Liver (tissue), 3 donors: Measurements from ENCODE around the gene IL1RAPL1.
A peak's percentile ranks its signal among the peaks of the same experiment; 100 is the strongest.
"Not testable (repeated sequence)": the region's sequence is repeated elsewhere in the genome, so short reads cannot be mapped to it uniquely, and the experiment has no call there.

ENCODE experiments used
- FOXA1 ChIP-seq: IDR thresholded peaks from 2 replicates; pipeline ENCODE4 v1.6.1; 2016; ENCODE audit warnings: antibody characterized with exemption
- FOXA2 ChIP-seq: IDR thresholded peaks from 2 replicates; pipeline ENCODE4 v1.6.1; 2016; ENCODE audit warnings: antibody characterized with exemption
- GABPA ChIP-seq, 2 donors: IDR thresholded peaks in 1 of 2; conservative IDR thresholded peaks in 1 of 2; 2 replicates each; pipeline ENCODE4 v1.6.1; 2016; ENCODE audit warnings: antibody characterized with exemption in 2 of 2, mild to moderate bottlenecking in 1 of 2, moderate library complexity in 1 of 2
- JUND ChIP-seq, 2 donors: IDR thresholded peaks; 2 replicates each; pipeline ENCODE4 v1.6.1; 2016; ENCODE audit warnings: antibody characterized with exemption in 2 of 2
- RAD21 ChIP-seq, 2 donors: IDR thresholded peaks; 2 replicates each; pipeline ENCODE4 v1.6.1; 2016; ENCODE audit warnings: antibody characterized with exemption in 2 of 2, mild to moderate bottlenecking in 2 of 2
- SP1 ChIP-seq: IDR thresholded peaks from 2 replicates; pipeline ENCODE4 v1.6.1; 2018; ENCODE audit warnings: antibody characterized with exemption, mild to moderate bottlenecking
- TAF1 ChIP-seq: conservative IDR thresholded peaks from 2 replicates; pipeline ENCODE4 v1.6.1; 2016; ENCODE audit warnings: antibody characterized with exemption, mild to moderate bottlenecking
- YY1 ChIP-seq: IDR thresholded peaks from 2 replicates; pipeline ENCODE4 v1.6.1; 2016; ENCODE audit warnings: antibody characterized with exemption, mild to moderate bottlenecking
- TF ChIP-seq, protein P1 (sequence below): IDR thresholded peaks from 2 replicates; pipeline ENCODE4 v1.6.1; 2016; ENCODE audit warnings: antibody characterized with exemption, mild to moderate bottlenecking
- TF ChIP-seq, protein P2 (sequence below): IDR thresholded peaks from 2 replicates; pipeline ENCODE4 v1.6.1; 2016; ENCODE audit warnings: antibody characterized with exemption
- TF ChIP-seq, protein P3 (sequence below): fragments of 150-350 bp; IDR thresholded peaks from 2 replicates; pipeline ENCODE4 v1.5.1; 2017; ENCODE audit warnings: improper control_type of control experiment, low read depth, low read length; ENCODE audit not compliant: missing input control
- donor health status: healthy.
- donor health status: healthy.

DNA sequence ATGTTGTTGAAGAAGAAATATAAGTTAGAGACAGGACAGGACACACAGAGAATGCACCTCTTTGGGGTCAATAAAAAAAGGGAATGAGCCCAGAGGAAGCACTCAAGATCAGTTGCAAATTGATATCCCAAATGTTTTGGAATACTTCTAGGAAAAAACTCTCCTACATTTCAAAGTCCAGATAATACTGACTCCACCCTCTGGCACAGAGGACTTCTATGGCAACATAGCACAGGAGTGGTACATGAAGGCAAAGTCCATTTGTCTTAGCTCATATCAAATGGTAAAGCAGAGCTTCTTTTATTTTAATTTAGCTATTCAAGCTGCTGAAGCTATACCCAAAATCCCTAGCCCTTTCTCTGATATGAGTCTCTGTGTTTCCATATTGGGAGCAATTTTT is 787.5 kb downstream of the IL1RAPL1 start:
- TF ChIP-seq YY1; GABPA (IDR thresholded peaks at IDR 0.05 in 1 of 2, conservative IDR thresholded peaks at IDR 0.05 in 1 of 2); FOXA2; TAF1; JUND (IDR thresholded peaks at IDR 0.05); FOXA1; RAD21 (IDR thresholded peaks at IDR 0.05): not testable (repeated sequence)
- TF ChIP-seq, protein P1, sequence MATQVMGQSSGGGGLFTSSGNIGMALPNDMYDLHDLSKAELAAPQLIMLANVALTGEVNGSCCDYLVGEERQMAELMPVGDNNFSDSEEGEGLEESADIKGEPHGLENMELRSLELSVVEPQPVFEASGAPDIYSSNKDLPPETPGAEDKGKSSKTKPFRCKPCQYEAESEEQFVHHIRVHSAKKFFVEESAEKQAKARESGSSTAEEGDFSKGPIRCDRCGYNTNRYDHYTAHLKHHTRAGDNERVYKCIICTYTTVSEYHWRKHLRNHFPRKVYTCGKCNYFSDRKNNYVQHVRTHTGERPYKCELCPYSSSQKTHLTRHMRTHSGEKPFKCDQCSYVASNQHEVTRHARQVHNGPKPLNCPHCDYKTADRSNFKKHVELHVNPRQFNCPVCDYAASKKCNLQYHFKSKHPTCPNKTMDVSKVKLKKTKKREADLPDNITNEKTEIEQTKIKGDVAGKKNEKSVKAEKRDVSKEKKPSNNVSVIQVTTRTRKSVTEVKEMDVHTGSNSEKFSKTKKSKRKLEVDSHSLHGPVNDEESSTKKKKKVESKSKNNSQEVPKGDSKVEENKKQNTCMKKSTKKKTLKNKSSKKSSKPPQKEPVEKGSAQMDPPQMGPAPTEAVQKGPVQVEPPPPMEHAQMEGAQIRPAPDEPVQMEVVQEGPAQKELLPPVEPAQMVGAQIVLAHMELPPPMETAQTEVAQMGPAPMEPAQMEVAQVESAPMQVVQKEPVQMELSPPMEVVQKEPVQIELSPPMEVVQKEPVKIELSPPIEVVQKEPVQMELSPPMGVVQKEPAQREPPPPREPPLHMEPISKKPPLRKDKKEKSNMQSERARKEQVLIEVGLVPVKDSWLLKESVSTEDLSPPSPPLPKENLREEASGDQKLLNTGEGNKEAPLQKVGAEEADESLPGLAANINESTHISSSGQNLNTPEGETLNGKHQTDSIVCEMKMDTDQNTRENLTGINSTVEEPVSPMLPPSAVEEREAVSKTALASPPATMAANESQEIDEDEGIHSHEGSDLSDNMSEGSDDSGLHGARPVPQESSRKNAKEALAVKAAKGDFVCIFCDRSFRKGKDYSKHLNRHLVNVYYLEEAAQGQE: not testable (repeated sequence)
- TF ChIP-seq, protein P2, sequence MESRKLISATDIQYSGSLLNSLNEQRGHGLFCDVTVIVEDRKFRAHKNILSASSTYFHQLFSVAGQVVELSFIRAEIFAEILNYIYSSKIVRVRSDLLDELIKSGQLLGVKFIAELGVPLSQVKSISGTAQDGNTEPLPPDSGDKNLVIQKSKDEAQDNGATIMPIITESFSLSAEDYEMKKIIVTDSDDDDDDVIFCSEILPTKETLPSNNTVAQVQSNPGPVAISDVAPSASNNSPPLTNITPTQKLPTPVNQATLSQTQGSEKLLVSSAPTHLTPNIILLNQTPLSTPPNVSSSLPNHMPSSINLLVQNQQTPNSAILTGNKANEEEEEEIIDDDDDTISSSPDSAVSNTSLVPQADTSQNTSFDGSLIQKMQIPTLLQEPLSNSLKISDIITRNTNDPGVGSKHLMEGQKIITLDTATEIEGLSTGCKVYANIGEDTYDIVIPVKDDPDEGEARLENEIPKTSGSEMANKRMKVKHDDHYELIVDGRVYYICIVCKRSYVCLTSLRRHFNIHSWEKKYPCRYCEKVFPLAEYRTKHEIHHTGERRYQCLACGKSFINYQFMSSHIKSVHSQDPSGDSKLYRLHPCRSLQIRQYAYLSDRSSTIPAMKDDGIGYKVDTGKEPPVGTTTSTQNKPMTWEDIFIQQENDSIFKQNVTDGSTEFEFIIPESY: not testable (repeated sequence)
- TF ChIP-seq, protein P3, sequence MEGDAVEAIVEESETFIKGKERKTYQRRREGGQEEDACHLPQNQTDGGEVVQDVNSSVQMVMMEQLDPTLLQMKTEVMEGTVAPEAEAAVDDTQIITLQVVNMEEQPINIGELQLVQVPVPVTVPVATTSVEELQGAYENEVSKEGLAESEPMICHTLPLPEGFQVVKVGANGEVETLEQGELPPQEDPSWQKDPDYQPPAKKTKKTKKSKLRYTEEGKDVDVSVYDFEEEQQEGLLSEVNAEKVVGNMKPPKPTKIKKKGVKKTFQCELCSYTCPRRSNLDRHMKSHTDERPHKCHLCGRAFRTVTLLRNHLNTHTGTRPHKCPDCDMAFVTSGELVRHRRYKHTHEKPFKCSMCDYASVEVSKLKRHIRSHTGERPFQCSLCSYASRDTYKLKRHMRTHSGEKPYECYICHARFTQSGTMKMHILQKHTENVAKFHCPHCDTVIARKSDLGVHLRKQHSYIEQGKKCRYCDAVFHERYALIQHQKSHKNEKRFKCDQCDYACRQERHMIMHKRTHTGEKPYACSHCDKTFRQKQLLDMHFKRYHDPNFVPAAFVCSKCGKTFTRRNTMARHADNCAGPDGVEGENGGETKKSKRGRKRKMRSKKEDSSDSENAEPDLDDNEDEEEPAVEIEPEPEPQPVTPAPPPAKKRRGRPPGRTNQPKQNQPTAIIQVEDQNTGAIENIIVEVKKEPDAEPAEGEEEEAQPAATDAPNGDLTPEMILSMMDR: not testable (repeated sequence)
- peak; percentile 8 for TF ChIP-seq SP1
